ENCODE data around the gene PARD3. TPM values are rescaled to one million over a fixed set of nuclear protein-coding genes. Genes with fewer than 3 reads are reported as not detected.

The PARD3 gene
- total RNA-seq, result 10 to 100 TPM; 27.3 to 65.3 (median 55.6) TPM

DNA sequence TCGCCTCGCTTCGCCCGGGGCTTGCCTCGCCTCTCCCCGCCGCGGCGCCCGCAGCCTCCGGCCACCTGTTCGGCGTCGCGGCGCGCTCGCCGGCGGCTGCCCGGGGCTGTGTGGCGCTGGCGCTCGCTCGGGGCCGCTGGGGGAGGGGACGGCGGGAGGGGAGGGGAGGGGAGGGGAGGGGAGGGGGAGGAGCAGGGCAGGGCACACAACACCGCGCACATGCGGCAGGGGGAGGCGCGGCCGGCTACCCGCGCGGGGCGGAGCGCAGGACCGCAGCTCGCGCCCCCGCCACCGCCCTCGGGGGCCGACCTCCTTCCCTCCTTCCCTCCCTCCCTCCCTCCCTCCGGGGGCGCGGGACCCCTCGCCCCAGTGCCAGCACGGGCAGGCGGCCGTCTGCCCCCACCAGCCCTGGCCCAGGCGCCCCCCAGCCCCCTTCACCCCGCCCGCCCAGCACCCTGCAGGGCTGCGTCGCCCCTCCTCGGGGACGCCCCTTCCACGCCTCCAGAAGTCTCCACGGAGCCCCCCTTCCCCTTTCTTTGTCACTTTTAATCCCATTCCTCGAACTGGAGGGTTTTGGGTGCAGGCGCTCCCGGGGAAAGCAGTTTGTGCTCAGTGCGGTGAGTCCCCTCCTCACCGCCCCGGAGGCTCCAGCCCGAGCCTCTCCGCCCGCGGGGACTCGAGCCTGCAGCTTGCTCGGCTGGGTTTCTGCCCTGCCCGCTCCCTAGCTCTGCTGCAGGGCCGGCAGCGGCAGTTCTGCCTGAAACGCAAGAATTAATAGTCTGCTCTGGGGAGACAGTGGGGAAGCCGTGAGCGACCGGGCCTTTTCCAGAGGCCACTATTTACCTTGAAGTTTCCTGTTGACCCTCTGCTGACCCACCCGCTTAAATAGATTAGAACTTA lies at the start of gene PARD3:
PARD3 (minus strand) TSS at position 112 of the 900 bp plus-strand sequence. CDS start 301 bp downstream, outside the sequence.
- Histone ChIP-seq H3K9me3 (no peaks in the 10 kb centered on the region), H3K27ac (peak within 1 kb of the TSS; percentile 91 to 95 (median 94)), H3K4me3 (peak within 1 kb of the TSS; percentile 78 to 98 (median 91)), H3K27me3 (no peaks in the 10 kb centered on the region), H3K4me1 (peaks cover 0 to 31% (median 24%) of the 10 kb centered on the region in 4 donors), H3K36me3 (no peaks in the 10 kb centered on the region)
- in situ Hi-C loops (cut with MboI; ENCODE audit: low pct_ligation_motif_present in 1 of 4, low pct_unique_long_range_greater_than_20kb in 1 of 4, low sequenced_read_pairs in 3 of 4) (no loop called here), intact Hi-C loops (cut with DNase I; ENCODE audit: low total_unique reads) (loop anchor here (5.0 kb wide), 2 partner anchors 93 to 148 kb away; no protein-coding TSS in a partner anchor)
- TF ChIP-seq EP300 (IDR thresholded peaks at IDR 0.05; ENCODE audit: low read depth) (no peak), POLR2A (IDR thresholded peaks at IDR 0.05) (no peak), POLR2AphosphoS5 (IDR thresholded peaks at IDR 0.05) (no peak)
- TF ChIP-seq, protein P1, sequence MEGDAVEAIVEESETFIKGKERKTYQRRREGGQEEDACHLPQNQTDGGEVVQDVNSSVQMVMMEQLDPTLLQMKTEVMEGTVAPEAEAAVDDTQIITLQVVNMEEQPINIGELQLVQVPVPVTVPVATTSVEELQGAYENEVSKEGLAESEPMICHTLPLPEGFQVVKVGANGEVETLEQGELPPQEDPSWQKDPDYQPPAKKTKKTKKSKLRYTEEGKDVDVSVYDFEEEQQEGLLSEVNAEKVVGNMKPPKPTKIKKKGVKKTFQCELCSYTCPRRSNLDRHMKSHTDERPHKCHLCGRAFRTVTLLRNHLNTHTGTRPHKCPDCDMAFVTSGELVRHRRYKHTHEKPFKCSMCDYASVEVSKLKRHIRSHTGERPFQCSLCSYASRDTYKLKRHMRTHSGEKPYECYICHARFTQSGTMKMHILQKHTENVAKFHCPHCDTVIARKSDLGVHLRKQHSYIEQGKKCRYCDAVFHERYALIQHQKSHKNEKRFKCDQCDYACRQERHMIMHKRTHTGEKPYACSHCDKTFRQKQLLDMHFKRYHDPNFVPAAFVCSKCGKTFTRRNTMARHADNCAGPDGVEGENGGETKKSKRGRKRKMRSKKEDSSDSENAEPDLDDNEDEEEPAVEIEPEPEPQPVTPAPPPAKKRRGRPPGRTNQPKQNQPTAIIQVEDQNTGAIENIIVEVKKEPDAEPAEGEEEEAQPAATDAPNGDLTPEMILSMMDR (IDR thresholded peaks at IDR 0.05), result no peak
- 2% methylated on average over 33 of the region's 82 CpGs; no CpG with 5 or more reads in 1 of the 2 donors for WGBS, 2 donors (ENCODE audit: low coverage in 1 of 2)
- peak; percentile 73 for DNase-seq

DNA sequence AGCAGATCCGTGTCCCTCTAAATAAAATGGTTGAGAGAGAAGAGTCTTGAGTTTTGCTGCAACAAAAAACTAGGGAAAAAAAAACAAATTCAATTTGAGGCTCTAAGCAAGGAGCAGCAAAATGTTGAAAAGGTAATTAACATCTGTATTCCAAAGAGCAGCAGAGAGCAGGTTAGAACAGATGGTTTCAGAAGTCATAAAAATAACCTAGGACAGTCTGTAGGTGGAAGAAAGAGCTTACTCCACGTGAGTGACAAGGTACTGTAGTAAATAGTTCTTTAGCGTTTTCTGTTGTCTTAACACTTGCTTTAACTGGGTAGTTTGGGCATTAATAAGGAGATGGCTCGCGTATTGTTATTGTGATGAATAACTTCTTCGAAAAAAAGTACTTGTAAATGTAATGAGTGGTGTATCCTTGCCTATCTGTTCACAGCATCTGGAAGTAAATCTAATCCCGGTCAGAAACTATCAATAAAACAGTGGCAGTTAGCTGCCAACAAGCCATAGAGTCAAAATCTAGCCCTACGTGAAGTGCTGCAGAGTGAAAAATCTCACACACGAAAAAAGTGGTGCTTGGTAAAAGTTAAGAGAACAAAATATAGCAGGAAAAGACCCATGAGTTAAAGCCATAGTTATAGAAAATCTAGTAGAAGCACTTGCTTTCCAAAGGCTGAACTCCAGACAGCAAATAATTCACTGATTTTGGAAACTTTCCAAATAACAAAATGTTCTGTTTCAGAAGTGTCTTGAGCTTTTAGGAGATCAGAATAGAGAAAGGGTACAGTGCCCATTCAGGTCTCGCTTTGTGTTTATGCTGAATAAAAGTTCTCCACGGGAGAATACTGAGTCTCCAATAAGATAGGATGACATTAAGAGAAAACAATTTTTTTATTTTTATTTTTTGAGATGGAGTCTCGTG lies 49.3 kb upstream of the PARD3 start:
- H3K27me3 ChIP-seq, result no peaks in the 10 kb centered on the region
- intact Hi-C loops (cut with DNase I; ENCODE audit: low total_unique reads), result no loop called here
- H3K27ac ChIP-seq, result peak overlapping the region; percentile 65 to 81 (median 76)

DNA sequence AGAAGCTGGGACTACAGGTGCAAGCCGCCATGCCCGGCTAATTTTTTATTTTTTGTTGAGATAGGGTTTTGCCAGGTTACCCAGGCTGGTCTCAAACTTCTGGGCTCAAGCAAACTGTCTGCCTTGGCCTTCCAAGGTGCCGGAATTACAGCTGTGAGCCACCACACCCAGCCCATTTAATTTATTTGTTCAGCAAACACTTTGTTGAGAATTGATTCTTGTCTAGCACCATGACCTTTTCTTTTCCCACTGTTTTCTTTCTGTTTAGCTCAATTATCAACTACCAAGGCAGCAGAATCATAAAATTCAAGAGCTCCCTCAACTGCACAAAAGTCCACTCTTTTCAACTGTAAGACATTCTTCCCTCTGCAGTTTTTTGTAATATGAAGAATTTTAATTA lies 47.8 kb upstream of the PARD3 start:
- intact Hi-C loops (cut with DNase I; ENCODE audit: low total_unique reads), result no loop called here
- DNase-seq, result peak; percentile 48
- Histone ChIP-seq H3K27ac (peak overlapping the region; percentile 65 to 81 (median 76)), H3K9me3 (no peaks in the 10 kb centered on the region), H3K27me3 (no peaks in the 10 kb centered on the region), H3K4me1 (peaks cover 3 to 55% (median 29%) of the 10 kb centered on the region in 4 donors), H3K36me3 (no peaks in the 10 kb centered on the region), H3K4me3 (no peak overlapping the region)
- TF ChIP-seq, protein P1 (IDR thresholded peaks at IDR 0.05), result no peak
- TF ChIP-seq EP300 (IDR thresholded peaks at IDR 0.05; ENCODE audit: low read depth) (no peak), POLR2AphosphoS5 (IDR thresholded peaks at IDR 0.05) (no peak), POLR2A (IDR thresholded peaks at IDR 0.05) (no peak)
- in situ Hi-C loops (cut with MboI; ENCODE audit: low pct_ligation_motif_present in 1 of 4, low pct_unique_long_range_greater_than_20kb in 1 of 4, low sequenced_read_pairs in 3 of 4), result no loop called here
- WGBS, 2 donors (ENCODE audit: low coverage in 1 of 2), result 37 to 81% methylated on average over 3 of the region's 3 CpGs

More for the DNA sequence above, 49.3 kb upstream of the PARD3 start:
- 38 to 42% methylated on average over 8 to 12 of the region's 12 CpGs for WGBS, 2 donors (ENCODE audit: low coverage in 1 of 2)
- H3K4me3 ChIP-seq, result no peak overlapping the region
- no peaks in the 10 kb centered on the region for H3K9me3 ChIP-seq
- in situ Hi-C loops (cut with MboI; ENCODE audit: low pct_ligation_motif_present in 1 of 4, low pct_unique_long_range_greater_than_20kb in 1 of 4, low sequenced_read_pairs in 3 of 4), result no loop called here
- TF ChIP-seq, protein P1 (IDR thresholded peaks at IDR 0.05), result no peak
- TF ChIP-seq EP300 (IDR thresholded peaks at IDR 0.05; ENCODE audit: low read depth) (no peak), POLR2AphosphoS5 (IDR thresholded peaks at IDR 0.05) (no peak), POLR2A (IDR thresholded peaks at IDR 0.05) (no peak)
- no peaks in the 10 kb centered on the region for H3K36me3 ChIP-seq
- DNase-seq, result no peak
- H3K4me1 ChIP-seq, result peaks cover 3 to 55% (median 29%) of the 10 kb centered on the region in 4 donors
